ENCODE data around the gene BCL7C. TPM values are rescaled to one million over a fixed set of nuclear protein-coding genes. Genes with fewer than 3 reads are reported as not detected.
"Not testable (repeated sequence)": the region's sequence is repeated elsewhere in the genome, so short reads cannot be mapped to it uniquely, and the experiment has no call there.

Gene BCL7C
- polyA plus RNA-seq, 1 donor (not counting 4 experiments of a cell fraction or from before 2014, with no cell fraction given), result 19.2 TPM

- Histone ChIP-seq H3K9me1 (ENCODE audit: control insufficient read depth, extremely low read depth, insufficient read depth, low read length) (no peaks in the 10 kb centered on the region), H3K27ac (ENCODE audit: control insufficient read depth, insufficient read depth, low read length) (no peak overlapping the region), H3K4me3 (ENCODE audit: control insufficient read depth in 2 of 3, extremely low read depth in 1 of 3, insufficient read depth in 2 of 3, low read depth in 1 of 3, low read length in 3 of 3) (no peak overlapping the region), H3K4me2 (ENCODE audit: control insufficient read depth, extremely low read depth, insufficient read depth, low read depth, low read length) (no peak overlapping the region), H3K79me2 (ENCODE audit: control insufficient read depth, insufficient read depth, low read length) (no peaks in the 10 kb centered on the region), H3K36me3 (ENCODE audit: control insufficient read depth in 2 of 2, extremely low read depth in 1 of 2, insufficient read depth in 2 of 2, low read length in 2 of 2) (peaks cover 0 to 2% of the 10 kb centered on the region in 2 experiments), H3K4me1 (ENCODE audit: control insufficient read depth, extremely low read depth, insufficient read depth, low read length) (no peaks in the 10 kb centered on the region), H3K27me3 (ENCODE audit: control insufficient read depth, extremely low read depth, insufficient read depth, low read length) (no peaks in the 10 kb centered on the region), H4K20me1 (ENCODE audit: control insufficient read depth, extremely low read depth, insufficient read depth, low read length) (no peaks in the 10 kb centered on the region), H3K9me3 (ENCODE audit: control insufficient read depth, low read depth, low read length) (peaks cover 2% of the 10 kb centered on the region), H2AFZ (ENCODE audit: control insufficient read depth, low read length) (no peak overlapping the region), H3K9ac (ENCODE audit: control insufficient read depth, extremely low read depth, insufficient read depth, low read length) (no peak overlapping the region)
- DNase-seq (ENCODE audit: low read depth, low spot score) (no peak), FAIRE-seq (no peak)
- dilution Hi-C loops (cut with MboI; ENCODE audit: extremely low pct_ligation_motif_present, low sequenced_read_pairs), result no loop called here
- peak in 2 of 3 experiments; percentile 11 to 24 for TF ChIP-seq CTCF (optimal IDR thresholded peaks at IDR 0.05 in 1 of 3, IDR thresholded peaks at IDR 0.05 in 1 of 3, conservative IDR thresholded peaks at IDR 0.05 in 1 of 3; ENCODE audit: extremely low read depth in 1 of 3, insufficient read depth in 2 of 3, low read length in 3 of 3)
- no peak for TF ChIP-seq EZH2 (IDR thresholded peaks at IDR 0.05; ENCODE audit: low read length)
Measured at GRCh38 chr16:30867747-30868146, 26.1 kb downstream of the BCL7C start.

- H3K36me3 ChIP-seq (ENCODE audit: control insufficient read depth in 2 of 2, extremely low read depth in 1 of 2, insufficient read depth in 2 of 2, low read length in 2 of 2), result no peaks in the 10 kb centered on the region
- H3K4me1 ChIP-seq (ENCODE audit: control insufficient read depth, extremely low read depth, insufficient read depth, low read length), result no peaks in the 10 kb centered on the region
- H3K9me1 ChIP-seq (ENCODE audit: control insufficient read depth, extremely low read depth, insufficient read depth, low read length), result no peaks in the 10 kb centered on the region
- H3K9me3 ChIP-seq (ENCODE audit: control insufficient read depth, low read depth, low read length), result peaks cover 2% of the 10 kb centered on the region
- no peak overlapping the region for H3K9ac ChIP-seq (ENCODE audit: control insufficient read depth, extremely low read depth, insufficient read depth, low read length)
- no peak overlapping the region for H3K4me2 ChIP-seq (ENCODE audit: control insufficient read depth, extremely low read depth, insufficient read depth, low read depth, low read length)
- TF ChIP-seq EZH2 (IDR thresholded peaks at IDR 0.05; ENCODE audit: low read length) (no peak), CTCF (optimal IDR thresholded peaks at IDR 0.05 in 1 of 3, IDR thresholded peaks at IDR 0.05 in 1 of 3, conservative IDR thresholded peaks at IDR 0.05 in 1 of 3; ENCODE audit: extremely low read depth in 1 of 3, insufficient read depth in 2 of 3, low read length in 3 of 3) (no peak)
- DNase-seq (ENCODE audit: low read depth, low spot score) (no peak), FAIRE-seq (no peak)
- no peaks in the 10 kb centered on the region for H4K20me1 ChIP-seq (ENCODE audit: control insufficient read depth, extremely low read depth, insufficient read depth, low read length)
- H3K27me3 ChIP-seq (ENCODE audit: control insufficient read depth, extremely low read depth, insufficient read depth, low read length), result no peaks in the 10 kb centered on the region
- no peak overlapping the region for H3K27ac ChIP-seq (ENCODE audit: control insufficient read depth, insufficient read depth, low read length)
- dilution Hi-C loops (cut with MboI; ENCODE audit: extremely low pct_ligation_motif_present, low sequenced_read_pairs), result no loop called here
- no peaks in the 10 kb centered on the region for H3K79me2 ChIP-seq (ENCODE audit: control insufficient read depth, insufficient read depth, low read length)
- H2AFZ ChIP-seq (ENCODE audit: control insufficient read depth, low read length), result no peak overlapping the region
- no peak overlapping the region for H3K4me3 ChIP-seq (ENCODE audit: control insufficient read depth in 2 of 3, extremely low read depth in 1 of 3, insufficient read depth in 2 of 3, low read depth in 1 of 3, low read length in 3 of 3)
Measured at GRCh38 chr16:30866031-30866430, 27.8 kb downstream of the BCL7C start.

GRCh38 chr16:30863178-30863577, 30.7 kb downstream of the BCL7C start:
- H3K9me3 ChIP-seq (ENCODE audit: control insufficient read depth, low read depth, low read length); DNase-seq (ENCODE audit: low read depth, low spot score); H3K36me3 ChIP-seq (ENCODE audit: control insufficient read depth in 2 of 2, extremely low read depth in 1 of 2, insufficient read depth in 2 of 2, low read length in 2 of 2); H3K9me1 ChIP-seq (ENCODE audit: control insufficient read depth, extremely low read depth, insufficient read depth, low read length); H3K27ac ChIP-seq (ENCODE audit: control insufficient read depth, insufficient read depth, low read length); dilution Hi-C loops (cut with MboI; ENCODE audit: extremely low pct_ligation_motif_present, low sequenced_read_pairs); H3K4me2 ChIP-seq (ENCODE audit: control insufficient read depth, extremely low read depth, insufficient read depth, low read depth, low read length); H3K4me1 ChIP-seq (ENCODE audit: control insufficient read depth, extremely low read depth, insufficient read depth, low read length); H3K4me3 ChIP-seq (ENCODE audit: control insufficient read depth in 2 of 3, extremely low read depth in 1 of 3, insufficient read depth in 2 of 3, low read depth in 1 of 3, low read length in 3 of 3); H3K27me3 ChIP-seq (ENCODE audit: control insufficient read depth, extremely low read depth, insufficient read depth, low read length); FAIRE-seq; H3K9ac ChIP-seq (ENCODE audit: control insufficient read depth, extremely low read depth, insufficient read depth, low read length); H2AFZ ChIP-seq (ENCODE audit: control insufficient read depth, low read length); H4K20me1 ChIP-seq (ENCODE audit: control insufficient read depth, extremely low read depth, insufficient read depth, low read length); H3K79me2 ChIP-seq (ENCODE audit: control insufficient read depth, insufficient read depth, low read length): not testable (repeated sequence)

- H2AFZ ChIP-seq (ENCODE audit: control insufficient read depth, low read length); H3K27ac ChIP-seq (ENCODE audit: control insufficient read depth, insufficient read depth, low read length); H3K9me1 ChIP-seq (ENCODE audit: control insufficient read depth, extremely low read depth, insufficient read depth, low read length); H4K20me1 ChIP-seq (ENCODE audit: control insufficient read depth, extremely low read depth, insufficient read depth, low read length); FAIRE-seq; H3K79me2 ChIP-seq (ENCODE audit: control insufficient read depth, insufficient read depth, low read length); H3K36me3 ChIP-seq (ENCODE audit: control insufficient read depth in 2 of 2, extremely low read depth in 1 of 2, insufficient read depth in 2 of 2, low read length in 2 of 2); H3K9me3 ChIP-seq (ENCODE audit: control insufficient read depth, low read depth, low read length); H3K9ac ChIP-seq (ENCODE audit: control insufficient read depth, extremely low read depth, insufficient read depth, low read length); DNase-seq (ENCODE audit: low read depth, low spot score); H3K27me3 ChIP-seq (ENCODE audit: control insufficient read depth, extremely low read depth, insufficient read depth, low read length); dilution Hi-C loops (cut with MboI; ENCODE audit: extremely low pct_ligation_motif_present, low sequenced_read_pairs); H3K4me3 ChIP-seq (ENCODE audit: control insufficient read depth in 2 of 3, extremely low read depth in 1 of 3, insufficient read depth in 2 of 3, low read depth in 1 of 3, low read length in 3 of 3); H3K4me2 ChIP-seq (ENCODE audit: control insufficient read depth, extremely low read depth, insufficient read depth, low read depth, low read length): not testable (repeated sequence)
- peaks cover 14% of the 10 kb centered on the region for H3K4me1 ChIP-seq (ENCODE audit: control insufficient read depth, extremely low read depth, insufficient read depth, low read length)
Measured at GRCh38 chr16:30860729-30861128, 33.1 kb downstream of the BCL7C start.
